NT2/D1 (cell line): ENCODE measurements around the gene UNC5B.

Experiments
- YY1 ChIP-seq: IDR thresholded peaks from 2 replicates; pipeline ENCODE4 v1.6.1; 2011; ENCODE audit not compliant: insufficient read length, insufficient read depth
- ZNF274 ChIP-seq: IDR thresholded peaks from 2 replicates; pipeline ENCODE4 v1.6.1; 2011; ENCODE audit warnings: mild to moderate bottlenecking, low read depth, low read length

DNA sequence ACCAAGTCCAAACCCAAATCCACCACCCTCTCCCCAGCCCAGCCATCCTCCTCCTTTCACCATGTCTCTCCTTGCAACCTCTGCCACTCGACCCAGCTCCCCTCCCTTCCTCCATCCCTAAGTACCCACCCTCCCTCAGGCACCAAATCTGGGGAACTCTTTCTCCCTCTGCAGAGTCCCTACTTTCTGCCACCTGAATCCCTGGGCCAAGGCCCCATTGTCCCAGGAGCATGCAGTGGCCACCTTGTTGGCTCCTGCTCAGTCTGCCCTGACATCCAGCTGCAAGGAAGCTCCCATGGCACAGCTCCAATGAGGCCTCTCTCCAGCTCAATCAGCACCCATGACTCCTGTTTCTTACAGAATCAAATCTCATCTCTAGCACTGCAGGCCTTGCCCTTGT lies 5.5 kb upstream of the UNC5B start:
- no peak for TF ChIP-seq YY1
- no peak for TF ChIP-seq ZNF274
